Transverse colon (tissue), 4 donors: ENCODE results near the gene GNAQ. TPM values are rescaled to one million over a fixed set of nuclear protein-coding genes. Genes with fewer than 3 reads are reported as not detected.

Experiments
- DNase-seq: peaks from one replicate; pipeline ENCODE4 v3.0.0-alpha.2; 2019
- H3K27ac ChIP-seq, 4 donors: fragments of 200-600 bp; sonication (generic); 2 replicates each; pipeline ENCODE4 v1.5.1; 2016 to 2018; ENCODE audit warnings: inconsistent platforms in 4 of 4
- H3K27me3 ChIP-seq: fragments of 200-600 bp; sonication (generic); 2 replicates; pipeline ENCODE4 v1.5.1; 2017; ENCODE audit warnings: inconsistent platforms
- H3K36me3 ChIP-seq, 4 donors: fragments of 200-600 bp; sonication (generic); 2 replicates each; pipeline ENCODE4 v1.5.1; 2017 to 2019; ENCODE audit warnings: inconsistent platforms in 4 of 4
- H3K4me1 ChIP-seq, 4 donors: fragments of 200-600 bp; sonication (generic); 2 replicates each; pipeline ENCODE4 v1.5.1; 2017 to 2020; ENCODE audit warnings: inconsistent platforms in 4 of 4
- H3K4me3 ChIP-seq, 4 donors: fragments of 200-600 bp; sonication (generic); 1 replicate in 1 of 4; 2 replicates in 3 of 4; pipeline versions ENCODE4 v1.5.1 to v1.6.1; 2017 to 2019; ENCODE audit warnings: inconsistent platforms in 4 of 4
- H3K9me3 ChIP-seq, 2 donors: fragments of 200-600 bp; sonication (generic); 2 replicates each; pipeline ENCODE4 v1.5.1; 2017 to 2019; ENCODE audit warnings: inconsistent platforms in 2 of 2
- CTCF ChIP-seq, 5 experiments: fragments of 200-600 bp in 3 of 5; fragments of 450-650 bp in 2 of 5; sonication (generic) in 3 of 5; IDR thresholded peaks; 1 replicate in 2 of 5; 2 replicates in 3 of 5; pipeline ENCODE4 v1.5.1; 2016 to 2017; ENCODE audit warnings: antibody characterized with exemption in 5 of 5, inconsistent platforms in 3 of 5, mild to moderate bottlenecking in 2 of 5, moderate library complexity in 1 of 5
- EP300 ChIP-seq: sonication (generic); formaldehyde crosslinking; IDR thresholded peaks from one replicate; pipeline ENCODE4 v1.6.1; 2017; ENCODE audit warnings: antibody characterized with exemption, low read depth
- POLR2A ChIP-seq: fragments of 450-650 bp; IDR thresholded peaks from one replicate; pipeline ENCODE4 v1.6.1; 2016; ENCODE audit warnings: antibody characterized with exemption, mild to moderate bottlenecking, moderate library complexity
- POLR2AphosphoS5 ChIP-seq, 3 donors: sonication (generic); formaldehyde crosslinking; IDR thresholded peaks; one replicate each; pipeline ENCODE4 v1.6.1; 2016; ENCODE audit warnings: antibody characterized with exemption in 3 of 3
- WGBS, 2 donors: methylation state at CpG; one replicate each; pipeline ENCODE4 v1.1.5; 2018; ENCODE audit warnings: low coverage in 1 of 2; 5-methylcytosine and 5-hydroxymethylcytosine counted together
- in situ Hi-C, 4 donors: fragments of 200-750 bp; cut with MboI; loops; one replicate each; pipeline versions ENCODE4 v1.15.0 to v1.15.1; 2017; ENCODE audit warnings: low sequenced_read_pairs in 3 of 4, low pct_ligation_motif_present in 1 of 4, low pct_unique_long_range_greater_than_20kb in 1 of 4
- intact Hi-C: fragments of 100-400 bp; cut with DNase I; formaldehyde crosslinking; loops from one replicate; pipeline ENCODE4 v1.15.1; 2023; ENCODE audit warnings: low total_unique reads
- total RNA-seq, 4 donors: library from RNA; depleted of rRNA; stranded (reverse); fragments of >200 nt; gene quantifications; one replicate each; pipeline ENCODE4 v1.1.0, GENCODE V29; 2016

Gene GNAQ
- total RNA-seq, 4 donors from 2014 or later, result 36.3 to 54.9 (median 47.1) TPM

GRCh38 chr9:77816641-77817341, 214.8 kb downstream of the GNAQ start:
- Histone ChIP-seq H3K36me3 (no peaks in the 10 kb centered on the region), H3K27me3 (no peaks in the 10 kb centered on the region), H3K9me3 (no peaks in the 10 kb centered on the region), H3K27ac (no peak overlapping the region), H3K4me3 (no peak overlapping the region), H3K4me1 (peaks cover 8 to 33% (median 19%) of the 10 kb centered on the region in 4 donors)
- TF ChIP-seq POLR2A, result no peak
- TF ChIP-seq CTCF (IDR thresholded peaks at IDR 0.05), result no peak
- TF ChIP-seq POLR2AphosphoS5 (IDR thresholded peaks at IDR 0.05), result no peak
- TF ChIP-seq EP300, result no peak
- DNase-seq, result no peak
- WGBS, 2 donors, result 90 to 91% methylated on average over 3 to 6 of the region's 6 CpGs
- in situ Hi-C loops, result no loop called here
- intact Hi-C loops, result no loop called here

GRCh38 chr9:77815260-77815659, 216.4 kb downstream of the GNAQ start:
- no peak overlapping the region for H3K4me3 ChIP-seq
- no peaks in the 10 kb centered on the region for H3K36me3 ChIP-seq
- WGBS, 2 donors, result 55 to 58% methylated on average over 2 of the region's 2 CpGs
- H3K9me3 ChIP-seq, result no peaks in the 10 kb centered on the region
- TF ChIP-seq POLR2AphosphoS5 (IDR thresholded peaks at IDR 0.05) (no peak), CTCF (IDR thresholded peaks at IDR 0.05) (no peak), POLR2A (no peak), EP300 (no peak)
- in situ Hi-C loops (no loop called here), intact Hi-C loops (no loop called here)
- peaks cover 2 to 27% (median 18%) of the 10 kb centered on the region in 4 donors for H3K4me1 ChIP-seq
- no peaks in the 10 kb centered on the region for H3K27me3 ChIP-seq
- H3K27ac ChIP-seq, result peak overlapping the region in 1 of 4 donors; percentile 23
- DNase-seq, result no peak

- intact Hi-C loops, result no loop called here
- H3K4me1 ChIP-seq, result peaks cover 4 to 37% (median 27%) of the 10 kb centered on the region in 4 donors
- in situ Hi-C loops, result no loop called here
- no peaks in the 10 kb centered on the region for H3K27me3 ChIP-seq
- H3K27ac ChIP-seq, result no peak overlapping the region
- H3K9me3 ChIP-seq, result no peaks in the 10 kb centered on the region
- H3K4me3 ChIP-seq, result no peak overlapping the region
- H3K36me3 ChIP-seq, result no peaks in the 10 kb centered on the region
- TF ChIP-seq EP300, result no peak
- no peak for TF ChIP-seq POLR2A
- TF ChIP-seq CTCF (IDR thresholded peaks at IDR 0.05), result no peak
- no peak for TF ChIP-seq POLR2AphosphoS5 (IDR thresholded peaks at IDR 0.05)
- 81 to 100% methylated on average over 1 of the region's 1 CpG for WGBS, 2 donors
- no peak for DNase-seq
Measured at GRCh38 chr9:77811832-77812231, 219.8 kb downstream of the GNAQ start.

GRCh38 chr9:77810637-77811119, 220.9 kb downstream of the GNAQ start:
- Histone ChIP-seq H3K4me1 (peaks cover 4 to 36% (median 25%) of the 10 kb centered on the region in 4 donors), H3K27ac (peak overlapping the region in 1 of 4 donors; percentile 30), H3K36me3 (no peaks in the 10 kb centered on the region), H3K9me3 (no peaks in the 10 kb centered on the region), H3K27me3 (no peaks in the 10 kb centered on the region), H3K4me3 (no peak overlapping the region)
- WGBS, 2 donors, result 55 to 60% methylated on average over 4 of the region's 4 CpGs
- DNase-seq, result no peak
- in situ Hi-C loops (no loop called here), intact Hi-C loops (no loop called here)
- TF ChIP-seq EP300, result no peak
